Right lobe of liver (tissue), 6 donors: Measurements from ENCODE around the gene STK32B. TPM values are rescaled to one million over a fixed set of nuclear protein-coding genes. Genes with fewer than 3 reads are reported as not detected.
A peak's percentile ranks its signal among the peaks of the same experiment; 100 is the strongest.
"Not testable (repeated sequence)": the region's sequence is repeated elsewhere in the genome, so short reads cannot be mapped to it uniquely, and the experiment has no call there.

ENCODE experiments used
- ATAC-seq, 4 donors: fragments of 200-7000 bp; cut with Tn5 transposase; one replicate each; pipeline ENCODE4 v1.9.1; 2020; ENCODE audit warnings: mild to moderate bottlenecking in 4 of 4, moderate library complexity in 4 of 4
- DNase-seq, 3 donors: peaks; one replicate each; pipeline ENCODE4 v3.0.0-alpha.2; 2020
- H3K27ac ChIP-seq, 3 donors: fragments of 200-600 bp; one replicate each; pipeline ENCODE4 v1.8.0; 2022
- H3K27me3 ChIP-seq, 2 donors: fragments of 200-600 bp; one replicate each; pipeline ENCODE4 v1.8.0; 2022
- H3K36me3 ChIP-seq, 4 donors: fragments of 200-600 bp; sonication (generic) in 1 of 4; one replicate each; pipeline versions ENCODE4 v1.5.1 to v1.8.0; 2017 to 2022; ENCODE audit warnings: control low read depth in 1 of 4
- H3K4me1 ChIP-seq, 4 donors: fragments of 200-600 bp; sonication (generic) in 1 of 4; one replicate each; pipeline versions ENCODE4 v1.5.1 to v1.8.0; 2017 to 2022; ENCODE audit warnings: control low read depth in 1 of 4
- H3K4me3 ChIP-seq, 3 donors: fragments of 200-600 bp; one replicate each; pipeline ENCODE4 v1.8.0; 2022
- H3K9me3 ChIP-seq, 4 donors: fragments of 200-600 bp; sonication (generic) in 1 of 4; one replicate each; pipeline versions ENCODE4 v1.5.1 to v1.8.0; 2017 to 2022; ENCODE audit warnings: control low read depth in 1 of 4
- POLR2A ChIP-seq: fragments of 450-650 bp; IDR thresholded peaks from one replicate; pipeline ENCODE4 v1.6.1; 2017; ENCODE audit warnings: antibody characterized with exemption, mild to moderate bottlenecking
- WGBS: methylation state at CpG from one replicate; pipeline ENCODE4 v1.1.6; 2018; ENCODE audit warnings: low coverage, low lambda C conversion rate; ENCODE audit not compliant: insufficient coverage; ENCODE audit errors: missing lambda C conversion rate; 5-methylcytosine and 5-hydroxymethylcytosine counted together
- intact Hi-C, 2 donors: fragments of 100-400 bp; cut with DNase I; formaldehyde crosslinking; loops; one replicate each; pipeline versions ENCODE4 v1.11.2 to v1.14.1; 2022
- long read RNA-seq: library from polyadenylated mRNA; unstranded; transcript quantifications from one replicate; pipeline ENCODE4 v2.0.0, GENCODE V29; 2019
- total RNA-seq, 6 experiments: library from RNA; depleted of rRNA in 2 of 6; stranded (reverse); fragments of >200 nt in 2 of 6; fragmentation: NEBNext Ultra II Directional in 3 of 6; extraction: Animal tissue kit (Norgen Biotek cat#: 25700) in 3 of 6; gene quantifications; one replicate each; pipeline versions ENCODE4 v1.1.0 to v1.2.4, GENCODE V29; 2016 to 2023
- TF ChIP-seq, protein P1 (sequence below), 4 donors: fragments of 200-600 bp in 3 of 4; fragments of 450-650 bp in 1 of 4; IDR thresholded peaks; one replicate each; pipeline versions ENCODE4 v1.5.1 to v1.8.0; 2016 to 2022; ENCODE audit warnings: antibody characterized with exemption in 4 of 4, mild to moderate bottlenecking in 2 of 4
- donor health status: DM: no; HTN: yes; CAD: no.
- donor health status: DM: no; HTN: no; CAD: no.
- donor health status: DM: no; HTN: no; CAD: no.
- donor health status: DM: no; HTN: yes; CAD: no.
- donor health status: DM: no; HTN: yes; CAD: no.

Gene STK32B
- total RNA-seq: under 1 TPM in 2 of 6 experiments, not detected in 4; 0.05 to 0.07 TPM
- long read RNA-seq: 0 reads

DNA sequence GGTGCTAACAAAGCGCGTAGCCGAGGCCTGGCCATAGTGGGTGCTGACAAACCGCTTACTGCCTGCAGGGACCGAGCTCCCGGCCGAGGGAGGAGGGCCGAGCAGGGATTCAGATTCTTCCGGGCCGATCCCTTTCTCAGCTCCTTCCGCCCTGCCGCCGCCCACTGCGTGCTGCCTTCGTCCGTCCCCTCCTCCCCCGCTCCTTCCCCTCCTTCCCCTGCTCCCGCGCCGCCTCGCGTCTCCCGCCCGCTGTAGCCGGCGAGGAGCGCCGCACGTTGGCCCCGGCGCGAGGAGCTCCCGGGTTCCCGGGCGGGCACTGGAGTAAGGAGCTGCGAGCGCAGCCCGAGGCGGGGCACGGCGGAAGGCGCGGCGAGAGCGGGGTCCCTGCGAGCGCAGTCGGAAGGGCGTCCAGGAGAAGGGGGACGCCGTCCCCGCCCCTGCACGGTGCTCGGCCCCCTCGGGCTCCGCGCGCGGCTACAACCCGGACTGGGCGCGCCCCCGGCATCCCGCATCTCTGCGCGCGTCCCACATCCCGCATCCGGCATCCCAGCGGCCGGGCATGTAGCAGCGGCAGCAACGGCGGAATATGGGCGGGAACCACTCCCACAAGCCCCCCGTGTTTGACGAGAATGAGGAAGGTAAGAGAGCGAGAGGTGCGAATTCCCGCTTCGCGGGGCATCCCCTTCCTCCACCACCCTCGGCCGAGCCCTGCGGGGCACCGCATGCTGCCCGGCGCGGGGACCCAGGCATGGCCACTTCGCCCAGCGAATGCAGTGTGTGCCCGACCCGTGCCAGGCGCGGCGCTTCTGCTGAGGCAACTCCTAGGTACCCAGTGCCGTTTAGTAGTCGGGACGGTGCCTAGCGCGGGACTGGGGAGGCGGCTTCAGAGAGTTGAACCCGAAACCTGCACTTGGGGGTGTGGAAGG is at the start of gene STK32B:
STK32B (plus strand) TSS at position 203 of the 926 bp plus-strand sequence.
- DNase-seq: peak in 1 of 3 donors; percentile 39
- WGBS: 0% methylated on average over 4 of the region's 103 CpGs
- Histone ChIP-seq H3K4me3 (peak within 1 kb of the TSS; percentile 24 to 35 (median 27)), H3K27ac (no peak within 1 kb of the TSS), H3K4me1 (peaks cover 0 to 15% (median 0%) of the 10 kb centered on the region in 4 donors), H3K9me3 (no peaks in the 10 kb centered on the region), H3K36me3 (no peaks in the 10 kb centered on the region), H3K27me3 (peaks cover 0 to 3% of the 10 kb centered on the region in 2 donors)
- TF ChIP-seq POLR2A: no peak
- TF ChIP-seq, protein P1, sequence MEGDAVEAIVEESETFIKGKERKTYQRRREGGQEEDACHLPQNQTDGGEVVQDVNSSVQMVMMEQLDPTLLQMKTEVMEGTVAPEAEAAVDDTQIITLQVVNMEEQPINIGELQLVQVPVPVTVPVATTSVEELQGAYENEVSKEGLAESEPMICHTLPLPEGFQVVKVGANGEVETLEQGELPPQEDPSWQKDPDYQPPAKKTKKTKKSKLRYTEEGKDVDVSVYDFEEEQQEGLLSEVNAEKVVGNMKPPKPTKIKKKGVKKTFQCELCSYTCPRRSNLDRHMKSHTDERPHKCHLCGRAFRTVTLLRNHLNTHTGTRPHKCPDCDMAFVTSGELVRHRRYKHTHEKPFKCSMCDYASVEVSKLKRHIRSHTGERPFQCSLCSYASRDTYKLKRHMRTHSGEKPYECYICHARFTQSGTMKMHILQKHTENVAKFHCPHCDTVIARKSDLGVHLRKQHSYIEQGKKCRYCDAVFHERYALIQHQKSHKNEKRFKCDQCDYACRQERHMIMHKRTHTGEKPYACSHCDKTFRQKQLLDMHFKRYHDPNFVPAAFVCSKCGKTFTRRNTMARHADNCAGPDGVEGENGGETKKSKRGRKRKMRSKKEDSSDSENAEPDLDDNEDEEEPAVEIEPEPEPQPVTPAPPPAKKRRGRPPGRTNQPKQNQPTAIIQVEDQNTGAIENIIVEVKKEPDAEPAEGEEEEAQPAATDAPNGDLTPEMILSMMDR (IDR thresholded peaks at IDR 0.05): no peak
- intact Hi-C loops: no loop called here
- ATAC-seq: peak; percentile 49 to 69 (median 56)

GRCh38 chr4:5001641-5002040 is 49.6 kb upstream of the STK32B start:
- H3K36me3 ChIP-seq, H3K4me3 ChIP-seq, ATAC-seq, H3K9me3 ChIP-seq, DNase-seq, H3K27me3 ChIP-seq, H3K27ac ChIP-seq, intact Hi-C loops, H3K4me1 ChIP-seq: not testable (repeated sequence)
- 29% methylated on average over 1 of the region's 6 CpGs for WGBS

- H3K4me3 ChIP-seq: no peak overlapping the region
- H3K9me3 ChIP-seq: no peaks in the 10 kb centered on the region
- H3K27me3 ChIP-seq: no peaks in the 10 kb centered on the region
- H3K27ac ChIP-seq: no peak overlapping the region
- 43% methylated on average over 3 of the region's 9 CpGs for WGBS
- DNase-seq (no peak), ATAC-seq (no peak)
- no peaks in the 10 kb centered on the region for H3K36me3 ChIP-seq
- no peaks in the 10 kb centered on the region for H3K4me1 ChIP-seq
- intact Hi-C loops: no loop called here
- TF ChIP-seq POLR2A: no peak
- TF ChIP-seq, protein P1 (IDR thresholded peaks at IDR 0.05): no peak
Observed at GRCh38 chr4:5003372-5003857, 47.9 kb upstream of the STK32B start.

DNA sequence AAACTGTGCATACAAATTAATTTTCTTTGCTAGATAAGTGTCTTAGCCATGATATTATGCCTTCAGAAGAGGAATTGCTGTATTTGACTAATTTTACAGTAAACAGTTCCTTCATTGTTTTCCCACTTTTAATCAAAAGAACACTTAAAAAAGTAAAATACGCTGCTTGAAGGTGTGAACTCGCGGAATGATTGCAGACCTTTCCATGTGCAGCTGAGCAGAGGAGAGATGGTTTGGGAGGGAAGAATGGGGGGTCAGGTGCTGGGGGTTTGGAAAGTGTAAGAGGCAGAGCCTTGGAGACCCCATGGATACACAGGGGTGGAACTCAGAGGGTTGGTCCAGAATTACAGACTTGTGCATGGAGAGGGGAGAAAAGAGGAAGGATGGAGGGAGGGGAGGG is 47.4 kb upstream of the STK32B start:
- WGBS: 78% methylated on average over 3 of the region's 3 CpGs
- Histone ChIP-seq H3K4me1 (no peaks in the 10 kb centered on the region), H3K4me3 (no peak overlapping the region), H3K27ac (no peak overlapping the region), H3K27me3 (peaks cover 0 to 3% of the 10 kb centered on the region in 2 donors), H3K9me3 (no peaks in the 10 kb centered on the region), H3K36me3 (no peaks in the 10 kb centered on the region)
- TF ChIP-seq, protein P1 (IDR thresholded peaks at IDR 0.05): no peak
- ATAC-seq: no peak
- DNase-seq: no peak
- intact Hi-C loops: no loop called here

DNA sequence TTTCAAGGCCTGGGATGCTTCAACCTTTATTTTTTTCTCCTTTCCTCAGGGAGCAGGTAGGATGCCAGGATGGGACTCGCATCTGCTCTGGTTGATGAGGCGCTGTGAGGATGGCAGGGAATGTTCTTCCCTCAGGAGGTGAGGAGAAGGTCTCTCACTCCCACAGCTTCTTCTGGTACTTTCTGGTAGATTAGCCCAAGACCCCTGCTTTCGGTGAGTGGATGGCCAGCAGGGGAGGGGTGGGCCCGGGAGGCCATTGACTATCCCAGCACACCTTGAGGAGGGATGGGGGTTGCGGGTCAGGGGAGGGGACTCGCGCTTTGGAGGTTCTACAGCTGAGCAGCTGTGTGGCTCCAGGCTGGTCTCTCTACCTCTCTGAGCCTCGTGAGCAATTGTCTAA is 46.8 kb upstream of the STK32B start:
- H3K36me3 ChIP-seq: no peaks in the 10 kb centered on the region
- no peak for DNase-seq
- no peak for TF ChIP-seq POLR2A
- TF ChIP-seq, protein P1 (IDR thresholded peaks at IDR 0.05): no peak
- H3K9me3 ChIP-seq: no peaks in the 10 kb centered on the region
- WGBS: 69% methylated on average over 4 of the region's 8 CpGs
- no peaks in the 10 kb centered on the region for H3K4me1 ChIP-seq
- ATAC-seq: no peak
- H3K4me3 ChIP-seq: no peak overlapping the region
- intact Hi-C loops: no loop called here
- H3K27me3 ChIP-seq: peaks cover 0 to 3% of the 10 kb centered on the region in 2 donors
- no peak overlapping the region for H3K27ac ChIP-seq

- H3K36me3 ChIP-seq, H3K27me3 ChIP-seq, DNase-seq, H3K9me3 ChIP-seq, H3K4me1 ChIP-seq, intact Hi-C loops, H3K4me3 ChIP-seq, H3K27ac ChIP-seq, ATAC-seq: not testable (repeated sequence)
- 68% methylated on average over 10 of the region's 11 CpGs for WGBS
Observed at GRCh38 chr4:5006932-5007331, 44.3 kb upstream of the STK32B start.
